ENCODE data around the gene TSNAXIP1. TPM values are rescaled to one million over a fixed set of nuclear protein-coding genes. Genes with fewer than 3 reads are reported as not detected.

Gene TSNAXIP1
- total RNA-seq, 4 donors from 2014 or later, result 0.55 TPM; not detected in 3

GRCh38 chr16:67845291-67846062, 38.8 kb downstream of the TSNAXIP1 start:
- Histone ChIP-seq H3K4me3 (peak overlapping the region in 2 of 4 donors; percentile 90 to 98), H3K27me3 (no peaks in the 10 kb centered on the region), H3K36me3 (no peaks in the 10 kb centered on the region), H3K4me1 (peaks cover 43 to 57% (median 52%) of the 10 kb centered on the region in 4 donors), H3K27ac (peak overlapping the region; percentile 94 to 98 (median 96)), H3K9me3 (no peaks in the 10 kb centered on the region)
- DNase-seq, result no peak
- TF ChIP-seq POLR2AphosphoS5 (IDR thresholded peaks at IDR 0.05) (no peak), POLR2A (IDR thresholded peaks at IDR 0.05) (no peak), EP300 (IDR thresholded peaks at IDR 0.05; ENCODE audit: low read depth) (no peak), CTCF (IDR thresholded peaks at IDR 0.05) (no peak)
- 41 to 70% methylated on average over 2 to 5 of the region's 5 CpGs for WGBS, 2 donors (ENCODE audit: low coverage in 1 of 2)
- intact Hi-C loops (cut with DNase I; ENCODE audit: low total_unique reads), result no loop called here
- in situ Hi-C loops (cut with MboI; ENCODE audit: low pct_ligation_motif_present in 1 of 4, low pct_unique_long_range_greater_than_20kb in 1 of 4, low sequenced_read_pairs in 3 of 4), result no loop called here

GRCh38 chr16:67846063-67846319, 39.3 kb downstream of the TSNAXIP1 start:
- peaks cover 43 to 57% (median 52%) of the 10 kb centered on the region in 4 donors for H3K4me1 ChIP-seq

DNA sequence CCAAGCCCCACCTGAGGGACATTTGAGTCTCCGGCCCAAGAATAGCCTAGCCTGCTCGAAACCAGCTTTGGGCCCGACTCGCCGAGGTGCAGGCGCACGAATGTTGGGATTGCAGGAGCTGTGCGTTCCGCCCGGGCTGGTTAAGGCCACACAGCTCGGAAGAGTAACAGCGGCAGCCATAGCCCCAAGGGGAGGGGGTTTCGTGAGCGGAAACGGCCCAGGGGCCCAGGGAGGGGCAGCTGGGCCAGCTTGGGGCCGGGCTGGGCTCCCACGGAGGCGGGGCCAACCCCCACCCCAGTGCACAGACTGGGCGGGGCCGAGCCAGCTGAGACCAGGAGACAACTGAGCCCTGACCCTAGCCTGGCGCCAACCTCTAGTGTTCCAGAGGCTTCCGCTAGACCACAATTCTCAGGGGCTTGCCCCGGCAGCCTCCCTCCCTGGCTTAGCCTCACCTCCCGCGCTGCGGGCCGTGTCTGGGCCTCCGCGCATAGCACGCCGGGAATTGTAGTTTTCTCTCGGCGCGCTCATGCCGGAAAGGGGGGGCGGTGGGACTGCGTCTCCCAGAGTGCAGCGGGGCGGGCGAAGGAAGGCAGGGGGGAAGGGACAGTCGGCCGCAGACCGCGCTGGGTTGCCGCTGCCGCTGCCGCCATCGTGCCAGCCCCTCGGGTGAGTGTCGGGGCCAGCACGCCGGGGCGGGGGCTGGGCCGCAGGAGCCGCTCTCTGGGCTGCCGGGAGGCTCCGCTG, 39.8 kb downstream of the TSNAXIP1 start, which contains the start of gene NUTF2:
Gene NUTF2, plus strand, starts transcription at position 614 of the 744 bp plus-strand sequence. CDS start 18,198 bp downstream, outside the sequence.
- Histone ChIP-seq H3K27ac (peak within 1 kb of the TSS; percentile 94 to 98 (median 96)), H3K4me1 (peaks cover 42 to 54% (median 50%) of the 10 kb centered on the region in 4 donors), H3K9me3 (no peaks in the 10 kb centered on the region), H3K27me3 (no peaks in the 10 kb centered on the region), H3K4me3 (peak within 1 kb of the TSS; percentile 71 to 99 (median 94)), H3K36me3 (no peaks in the 10 kb centered on the region)
- intact Hi-C loops (cut with DNase I; ENCODE audit: low total_unique reads), result no loop called here
- peak; percentile 97 for DNase-seq
- 0 to 1% methylated on average over 1 to 20 of the region's 57 CpGs for WGBS, 2 donors (ENCODE audit: low coverage in 1 of 2)
- in situ Hi-C loops (cut with MboI; ENCODE audit: low pct_ligation_motif_present in 1 of 4, low pct_unique_long_range_greater_than_20kb in 1 of 4, low sequenced_read_pairs in 3 of 4), result no loop called here
- TF ChIP-seq POLR2AphosphoS5 (IDR thresholded peaks at IDR 0.05), result peak; percentile 54 to 83 (median 77)
- peak; percentile 67 for TF ChIP-seq POLR2A (IDR thresholded peaks at IDR 0.05)
- no peak for TF ChIP-seq CTCF (IDR thresholded peaks at IDR 0.05)
- no peak for TF ChIP-seq EP300 (IDR thresholded peaks at IDR 0.05; ENCODE audit: low read depth)

More at GRCh38 chr16:67846063-67846319, 39.3 kb downstream of the TSNAXIP1 start:
- Histone ChIP-seq H3K4me3 (peak overlapping the region; percentile 71 to 99 (median 94)), H3K27ac (peak overlapping the region; percentile 94 to 98 (median 96)), H3K27me3 (no peaks in the 10 kb centered on the region), H3K36me3 (no peaks in the 10 kb centered on the region), H3K9me3 (no peaks in the 10 kb centered on the region)
- TF ChIP-seq POLR2A (IDR thresholded peaks at IDR 0.05) (no peak), CTCF (IDR thresholded peaks at IDR 0.05) (no peak), POLR2AphosphoS5 (IDR thresholded peaks at IDR 0.05) (no peak), EP300 (IDR thresholded peaks at IDR 0.05; ENCODE audit: low read depth) (no peak)
- intact Hi-C loops (cut with DNase I; ENCODE audit: low total_unique reads), result no loop called here
- no peak for DNase-seq
- WGBS, 2 donors (ENCODE audit: low coverage in 1 of 2), result 4 to 17% methylated on average over 1 to 2 of the region's 2 CpGs
- in situ Hi-C loops (cut with MboI; ENCODE audit: low pct_ligation_motif_present in 1 of 4, low pct_unique_long_range_greater_than_20kb in 1 of 4, low sequenced_read_pairs in 3 of 4), result no loop called here
